Gastroesophageal sphincter (tissue), 3 donors: Measurements from ENCODE around the gene PHF21B.
"Not testable (repeated sequence)": the region's sequence is repeated elsewhere in the genome, so short reads cannot be mapped to it uniquely, and the experiment has no call there.

Experiments used
- EP300 ChIP-seq: sonication (generic); formaldehyde crosslinking; IDR thresholded peaks from one replicate; pipeline ENCODE4 v1.6.1; 2017; ENCODE audit warnings: antibody characterized with exemption, mild to moderate bottlenecking
- POLR2A ChIP-seq, 2 donors: fragments of 450-650 bp; IDR thresholded peaks; one replicate each; pipeline ENCODE4 v1.6.1; 2017; ENCODE audit warnings: antibody characterized with exemption in 2 of 2, mild to moderate bottlenecking in 2 of 2, moderate library complexity in 1 of 2
- POLR2AphosphoS5 ChIP-seq: sonication (generic); formaldehyde crosslinking; IDR thresholded peaks from one replicate; pipeline ENCODE4 v1.6.1; 2017; ENCODE audit warnings: antibody characterized with exemption
- TF ChIP-seq, protein P1 (sequence below), 4 experiments: fragments of 200-600 bp in 2 of 4; fragments of 450-650 bp in 2 of 4; sonication (generic) in 1 of 4; IDR thresholded peaks; one replicate each; pipeline ENCODE4 v1.5.1; 2017 to 2019; ENCODE audit warnings: antibody characterized with exemption in 4 of 4, mild to moderate bottlenecking in 2 of 4, moderate library complexity in 2 of 4

DNA sequence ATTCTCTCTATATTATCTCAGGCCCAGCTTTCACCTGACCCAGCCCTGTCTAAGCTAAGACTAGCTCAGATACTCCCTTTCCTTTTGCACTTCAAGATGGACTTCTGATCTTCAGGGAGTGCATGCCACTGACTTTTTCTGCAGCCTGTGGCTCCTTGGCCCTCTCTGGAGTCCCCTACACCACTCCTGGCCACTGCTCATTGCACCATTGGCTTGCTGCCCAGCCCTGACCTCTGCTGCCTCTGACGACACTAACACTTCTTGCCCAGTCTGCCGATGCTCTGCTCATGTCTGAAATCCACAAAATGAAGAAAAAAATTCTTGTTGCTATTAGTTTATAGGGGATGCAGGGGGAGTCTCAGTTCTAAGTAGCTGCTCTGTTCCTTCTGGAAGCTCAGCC is 106.6 kb downstream of the PHF21B start:
- TF ChIP-seq, protein P1, sequence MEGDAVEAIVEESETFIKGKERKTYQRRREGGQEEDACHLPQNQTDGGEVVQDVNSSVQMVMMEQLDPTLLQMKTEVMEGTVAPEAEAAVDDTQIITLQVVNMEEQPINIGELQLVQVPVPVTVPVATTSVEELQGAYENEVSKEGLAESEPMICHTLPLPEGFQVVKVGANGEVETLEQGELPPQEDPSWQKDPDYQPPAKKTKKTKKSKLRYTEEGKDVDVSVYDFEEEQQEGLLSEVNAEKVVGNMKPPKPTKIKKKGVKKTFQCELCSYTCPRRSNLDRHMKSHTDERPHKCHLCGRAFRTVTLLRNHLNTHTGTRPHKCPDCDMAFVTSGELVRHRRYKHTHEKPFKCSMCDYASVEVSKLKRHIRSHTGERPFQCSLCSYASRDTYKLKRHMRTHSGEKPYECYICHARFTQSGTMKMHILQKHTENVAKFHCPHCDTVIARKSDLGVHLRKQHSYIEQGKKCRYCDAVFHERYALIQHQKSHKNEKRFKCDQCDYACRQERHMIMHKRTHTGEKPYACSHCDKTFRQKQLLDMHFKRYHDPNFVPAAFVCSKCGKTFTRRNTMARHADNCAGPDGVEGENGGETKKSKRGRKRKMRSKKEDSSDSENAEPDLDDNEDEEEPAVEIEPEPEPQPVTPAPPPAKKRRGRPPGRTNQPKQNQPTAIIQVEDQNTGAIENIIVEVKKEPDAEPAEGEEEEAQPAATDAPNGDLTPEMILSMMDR (IDR thresholded peaks at IDR 0.05): not testable (repeated sequence)
- TF ChIP-seq POLR2AphosphoS5; POLR2A (IDR thresholded peaks at IDR 0.05); EP300: not testable (repeated sequence)
